ENCODE data around the gene LGALS16. TPM values are rescaled to one million over a fixed set of nuclear protein-coding genes. Genes with fewer than 3 reads are reported as not detected.
"Not testable (repeated sequence)": the region's sequence is repeated elsewhere in the genome, so short reads cannot be mapped to it uniquely, and the experiment has no call there.

LGALS16 gene, protein sequence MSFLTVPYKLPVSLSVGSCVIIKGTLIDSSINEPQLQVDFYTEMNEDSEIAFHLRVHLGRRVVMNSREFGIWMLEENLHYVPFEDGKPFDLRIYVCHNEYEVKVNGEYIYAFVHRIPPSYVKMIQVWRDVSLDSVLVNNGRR
- not detected in 2 replicates for total RNA-seq (2014; rRNA removed; shearing (Covaris generic))

DNA sequence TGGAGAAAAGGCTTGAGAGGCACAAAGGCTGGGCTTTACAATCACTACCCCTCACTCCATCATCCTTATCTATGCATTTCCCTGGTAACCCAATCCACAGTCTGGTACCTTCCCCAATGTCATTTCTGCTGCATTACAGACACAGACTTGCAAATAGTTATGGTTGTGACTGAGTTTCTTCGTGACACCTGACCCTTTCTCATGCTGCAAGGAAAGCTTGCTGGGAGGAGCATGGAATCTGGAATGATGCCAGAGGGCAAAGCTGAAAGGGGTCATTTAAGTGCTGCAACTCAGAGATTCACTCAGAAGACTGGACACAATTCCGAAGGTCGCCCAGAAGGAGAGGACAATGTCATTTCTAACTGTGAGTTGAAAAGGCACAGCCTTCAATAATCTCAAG lies at the start of gene LGALS16:
Gene LGALS16, plus strand, starts transcription at position 301 of the 400 bp plus-strand sequence. Its CDS starts 49 bp downstream, at position 350.
- DNase-seq (ENCODE audit: low spot score), result no peak

DNA sequence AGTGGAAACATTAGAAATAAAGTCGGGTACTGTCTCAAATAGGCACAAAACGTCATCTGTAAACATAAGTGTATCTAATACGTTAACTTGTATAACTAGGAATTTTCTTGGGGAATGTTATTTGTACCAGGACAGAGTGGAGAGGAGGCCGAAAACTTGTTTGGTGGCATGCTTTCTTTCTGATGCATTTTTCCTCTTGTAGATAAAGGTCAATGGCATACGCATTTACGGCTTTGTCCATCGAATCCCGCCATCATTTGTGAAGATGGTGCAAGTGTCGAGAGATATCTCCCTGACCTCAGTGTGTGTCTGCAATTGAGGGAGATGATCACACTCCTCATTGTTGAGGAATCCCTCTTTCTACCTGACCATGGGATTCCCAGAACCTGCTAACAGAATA lies 48.7 kb upstream of the LGALS16 start:
- DNase-seq (ENCODE audit: low spot score), result no peak

DNA sequence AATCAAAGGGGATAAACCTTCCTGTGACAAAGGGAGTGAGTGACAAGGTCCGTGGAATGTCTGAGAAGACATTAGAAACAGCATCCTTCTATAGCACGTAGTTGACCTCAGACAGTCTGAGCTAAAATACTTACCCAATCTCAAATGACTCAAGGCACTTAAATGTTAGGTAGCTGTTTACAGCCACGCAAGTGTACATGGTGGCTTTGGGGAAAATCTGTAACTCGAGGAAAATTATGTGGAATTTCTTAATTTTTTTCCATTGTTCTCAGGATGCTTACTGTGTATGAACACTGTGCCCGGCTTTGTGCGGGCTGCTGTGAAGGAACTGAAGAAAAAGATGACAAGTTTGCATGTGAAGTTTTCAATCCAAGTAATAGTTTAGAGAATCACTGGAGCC lies 48.2 kb upstream of the LGALS16 start:
- no peak for DNase-seq (ENCODE audit: low spot score)

DNA sequence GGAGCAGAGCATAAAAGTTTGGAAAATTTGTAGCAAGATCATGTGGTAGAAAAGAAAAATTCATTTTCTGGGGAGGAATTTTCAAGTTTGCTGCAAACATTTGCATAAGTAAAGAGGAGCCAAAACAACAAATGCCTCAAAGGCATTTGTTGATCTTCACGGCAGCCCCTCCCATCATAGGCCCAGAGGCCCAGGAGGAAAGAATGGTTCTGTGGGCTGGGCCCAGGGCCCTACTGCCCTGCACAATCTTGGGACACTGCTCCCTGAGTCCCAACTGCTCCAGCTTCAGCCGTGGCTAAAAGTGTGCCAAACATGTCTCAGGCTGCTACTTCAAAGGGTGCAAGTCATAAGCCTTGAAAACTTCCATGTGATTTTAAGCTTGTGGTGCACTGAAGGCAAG lies 42.1 kb upstream of the LGALS16 start:
- no peak for DNase-seq (ENCODE audit: low spot score)

DNA sequence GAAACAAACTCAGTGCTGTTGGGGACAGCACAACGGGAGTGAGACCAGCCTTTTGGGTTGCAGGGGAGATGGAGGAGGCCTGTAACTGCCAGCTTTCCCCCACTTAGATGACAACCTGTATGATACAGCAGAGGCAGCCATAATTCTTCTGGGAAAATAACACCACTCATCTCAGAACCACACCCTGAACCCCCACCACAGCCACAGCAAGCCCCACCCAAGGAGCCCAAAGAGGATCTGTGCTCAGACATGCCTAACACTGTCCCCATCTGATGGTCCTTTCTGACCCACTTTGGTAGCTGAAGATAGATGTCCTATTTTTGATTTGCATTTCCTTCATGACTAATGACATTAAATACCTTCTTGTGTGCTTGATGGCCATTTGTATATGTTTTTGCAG lies 38.0 kb upstream of the LGALS16 start:
- DNase-seq (ENCODE audit: low spot score), result no peak

DNA sequence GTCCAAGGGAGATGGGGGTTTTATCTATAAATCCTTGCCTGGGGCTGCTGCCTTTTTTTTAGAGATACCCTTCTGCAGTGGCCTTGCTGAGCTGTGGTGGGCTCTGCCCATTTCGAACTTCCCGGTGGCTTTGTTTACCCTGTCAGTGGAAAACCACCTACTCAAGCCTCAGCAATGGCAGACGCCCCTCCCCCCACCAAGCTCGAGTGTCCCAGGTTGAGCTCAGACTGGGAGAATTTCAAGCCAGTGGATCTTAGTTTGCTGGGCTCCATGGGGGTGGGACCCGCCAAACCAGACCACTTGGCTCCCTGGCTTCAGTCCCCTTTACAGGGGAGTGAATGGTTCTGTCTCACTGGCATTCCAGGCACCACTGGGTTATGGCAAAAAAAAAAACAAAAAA lies 31.8 kb upstream of the LGALS16 start:
- DNase-seq (ENCODE audit: low spot score), result no peak

DNA sequence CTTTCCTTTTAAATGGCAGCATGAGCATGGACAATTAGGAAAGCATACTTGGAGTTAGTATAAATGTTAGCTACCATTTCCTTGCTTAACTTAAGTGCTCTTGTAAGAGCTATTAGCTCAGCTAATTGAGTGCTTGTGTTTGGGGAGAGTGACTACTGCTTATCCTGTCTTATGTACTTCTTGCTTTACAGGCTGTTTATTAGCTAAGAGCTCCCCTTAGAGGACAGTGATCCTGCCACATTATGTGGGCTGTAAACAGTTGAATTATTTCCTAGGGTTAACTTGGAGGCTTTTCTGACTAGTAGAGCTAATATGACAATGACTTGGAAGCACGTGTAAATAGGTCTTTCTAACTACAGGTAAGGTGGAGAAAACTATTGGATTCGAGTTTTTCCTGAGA lies 28.1 kb upstream of the LGALS16 start:
- DNase-seq (ENCODE audit: low spot score), result peak; percentile 31

DNA sequence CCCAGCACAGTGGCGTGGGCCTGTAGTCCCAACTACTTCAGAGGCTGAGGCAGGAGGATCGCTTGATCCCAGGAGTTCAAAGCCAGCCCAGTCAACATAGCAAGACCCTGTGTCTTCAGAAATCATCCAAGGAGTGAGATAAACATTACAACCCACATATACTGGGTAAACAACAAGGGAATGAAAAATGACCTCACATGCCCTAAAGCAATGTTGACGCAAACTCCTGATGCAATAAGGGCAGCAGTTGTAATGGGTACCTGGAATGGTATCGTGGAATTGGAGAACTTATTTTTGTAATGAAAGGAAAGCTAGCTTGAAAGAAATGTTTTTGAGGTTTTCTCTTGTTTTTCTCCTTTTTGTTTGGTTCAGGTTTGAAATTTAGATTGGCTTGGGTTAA lies 24.5 kb upstream of the LGALS16 start:
- DNase-seq (ENCODE audit: low spot score), result no peak

DNA sequence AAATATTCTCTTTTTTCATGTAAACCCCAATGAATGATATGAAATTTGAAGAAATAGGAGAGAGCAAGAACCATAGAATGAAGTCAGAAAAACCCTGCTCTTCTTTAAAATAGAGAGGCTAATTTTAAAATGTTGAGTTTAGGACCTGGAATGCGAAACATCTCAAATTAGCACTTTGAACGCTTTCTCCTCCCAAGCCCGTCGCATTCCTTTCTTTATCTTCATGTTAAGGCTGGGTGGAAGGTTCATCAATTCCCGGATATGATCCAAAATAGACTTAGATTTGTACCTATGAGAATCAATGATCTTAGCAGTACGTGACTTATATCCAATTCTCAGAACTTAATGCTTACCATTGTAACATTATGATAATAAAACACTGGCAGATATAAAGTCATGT lies 24.1 kb upstream of the LGALS16 start:
- DNase-seq (ENCODE audit: low spot score), result no peak

DNA sequence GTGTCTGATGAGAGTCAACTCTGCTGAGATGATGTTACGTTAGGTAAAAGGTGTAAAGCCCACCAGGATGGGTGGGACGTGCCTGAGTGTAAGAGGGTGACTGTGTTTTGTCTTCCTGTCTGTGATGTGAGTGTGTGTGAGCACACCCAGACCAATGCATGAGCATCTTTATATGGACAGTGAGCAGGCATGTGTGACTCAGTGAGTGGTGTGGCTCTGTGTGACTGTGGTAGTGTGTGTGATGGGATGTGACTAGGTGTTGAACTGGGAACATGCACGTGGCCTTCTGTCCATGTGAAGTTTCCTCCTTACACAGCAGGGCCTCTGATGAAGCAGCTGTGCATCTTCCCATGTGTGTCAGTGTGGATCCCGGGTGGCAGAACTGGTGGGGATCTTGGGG lies 17.8 kb upstream of the LGALS16 start:
- DNase-seq (ENCODE audit: low spot score), result no peak

DNA sequence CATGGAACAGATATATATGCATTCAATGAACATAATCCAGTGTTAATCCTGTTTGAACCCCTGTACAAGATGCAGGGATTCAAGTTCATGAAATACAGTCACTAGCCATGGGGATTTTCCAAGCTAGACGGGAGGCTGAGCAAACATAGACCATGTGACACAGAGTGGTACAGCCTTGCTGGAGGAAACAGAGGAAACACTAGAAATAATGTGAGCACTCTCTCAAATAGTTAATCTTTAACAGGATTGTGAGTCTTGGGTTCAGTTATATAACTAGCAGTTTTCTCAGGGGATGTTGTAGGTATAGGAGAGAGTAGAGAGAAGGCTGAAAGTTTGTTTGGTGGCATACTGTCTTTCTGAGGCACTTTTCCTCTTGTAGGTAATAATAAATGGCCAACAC lies 13.9 kb upstream of the LGALS16 start:
- DNase-seq (ENCODE audit: low spot score), result no peak

DNA sequence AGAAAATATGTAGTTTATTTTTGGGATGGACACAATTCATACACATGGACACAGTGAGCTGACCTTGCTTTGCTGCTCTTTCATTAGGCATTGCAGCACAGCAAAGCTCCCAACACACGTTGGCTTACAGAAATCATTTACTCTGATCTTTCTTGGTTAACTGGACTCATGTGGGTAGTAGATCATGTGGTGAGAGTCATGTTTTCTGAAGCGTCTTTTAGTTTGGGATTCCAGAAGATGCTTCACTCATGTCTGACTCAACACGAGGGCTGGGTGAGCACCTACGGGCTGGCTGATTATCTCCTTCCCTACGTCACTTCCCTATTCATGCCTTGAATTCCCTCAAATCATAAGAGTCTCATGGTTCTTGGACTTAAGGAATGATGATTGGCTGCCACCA lies 12.1 kb upstream of the LGALS16 start:
- DNase-seq (ENCODE audit: low spot score), result no peak

DNA sequence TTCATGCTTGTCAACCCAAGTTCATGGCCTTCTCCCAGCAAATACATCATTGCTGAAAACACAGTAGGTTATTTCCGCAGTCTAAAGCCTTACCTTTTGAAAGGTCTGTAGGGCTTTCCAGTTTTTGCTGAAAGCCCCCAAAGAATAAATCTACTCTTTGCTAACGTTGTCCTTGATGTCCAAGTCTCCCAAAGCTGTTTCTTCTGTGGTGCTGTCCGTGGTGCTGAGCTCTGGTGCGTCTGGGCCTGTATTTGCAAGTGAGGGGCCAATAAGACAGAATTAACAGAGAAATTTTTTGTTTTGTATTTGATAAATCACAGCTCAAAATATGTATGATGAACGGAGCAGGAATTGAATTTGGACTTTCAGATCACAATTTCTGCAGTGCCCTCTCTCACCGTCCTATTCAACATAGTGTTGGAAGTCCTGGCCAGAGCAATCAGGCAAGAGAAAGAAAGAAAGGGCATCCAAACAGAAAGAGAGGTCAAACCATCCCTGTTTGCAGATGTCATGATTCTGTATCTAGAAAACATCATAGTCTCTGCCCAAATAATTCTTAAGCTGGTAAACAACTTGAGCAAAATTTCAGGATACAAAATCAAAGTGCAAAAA lies 9.8 kb upstream of the LGALS16 start:
- peak; percentile 36 for DNase-seq (ENCODE audit: low spot score)

DNA sequence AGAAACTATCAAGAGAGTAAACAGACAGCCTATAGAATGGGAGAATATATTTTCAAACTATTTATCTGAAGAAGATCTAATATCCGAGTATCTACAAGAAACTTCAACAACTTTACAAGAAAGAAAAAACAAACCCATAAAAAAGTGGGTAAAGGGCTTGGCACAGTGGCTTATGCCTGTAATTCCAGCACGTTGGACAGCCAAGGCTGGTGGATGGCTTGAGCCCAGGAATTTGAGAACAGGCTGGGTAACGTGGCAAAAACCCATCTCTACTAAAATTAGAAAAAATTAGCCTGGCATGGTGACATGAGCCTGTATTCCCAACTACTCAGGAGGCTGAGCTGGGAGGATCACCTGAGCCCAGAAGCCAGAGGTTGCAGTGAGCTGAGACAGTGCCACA lies 7.8 kb upstream of the LGALS16 start:
- no peak for DNase-seq (ENCODE audit: low spot score)

DNA sequence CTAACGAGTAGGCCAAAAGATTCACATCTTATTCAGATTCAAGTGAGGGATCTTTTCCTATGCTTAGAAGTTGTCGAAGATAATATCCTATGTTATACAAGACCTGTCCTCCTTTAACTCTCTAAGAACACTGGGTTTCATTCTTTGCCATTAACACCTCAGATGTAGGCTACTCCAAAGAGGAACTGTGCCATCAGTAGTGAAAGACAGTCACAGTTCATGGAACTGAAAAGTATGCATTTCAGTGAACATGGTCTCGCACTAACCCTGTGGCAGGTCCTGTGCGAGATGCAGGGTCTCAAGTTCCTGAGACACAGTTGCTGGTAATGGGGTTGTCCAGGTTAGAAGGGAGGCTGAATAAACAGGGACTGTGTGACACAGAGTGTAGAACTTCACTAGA lies 4.1 kb downstream of the LGALS16 start:
- DNase-seq (ENCODE audit: low spot score), result no peak

DNA sequence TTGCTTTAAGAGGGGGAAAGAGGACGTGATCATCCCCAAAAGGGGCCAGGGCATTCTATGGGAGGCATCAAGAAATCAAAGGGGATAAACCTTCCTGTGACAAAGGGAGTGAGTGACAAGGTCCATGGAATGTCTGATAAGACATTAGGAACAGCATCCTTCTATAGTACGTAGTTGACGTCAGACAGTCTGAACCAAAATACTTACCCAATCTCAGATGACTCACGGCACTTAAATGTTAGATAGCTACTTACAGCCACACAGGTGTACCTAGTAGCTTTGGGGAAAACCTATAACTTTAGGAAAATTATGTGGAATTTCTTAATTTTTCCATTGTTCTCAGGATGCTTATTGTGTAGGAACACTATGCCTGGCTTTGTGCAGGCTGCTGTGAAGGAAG lies 4.9 kb downstream of the LGALS16 start:
- no peak for DNase-seq (ENCODE audit: low spot score)

DNA sequence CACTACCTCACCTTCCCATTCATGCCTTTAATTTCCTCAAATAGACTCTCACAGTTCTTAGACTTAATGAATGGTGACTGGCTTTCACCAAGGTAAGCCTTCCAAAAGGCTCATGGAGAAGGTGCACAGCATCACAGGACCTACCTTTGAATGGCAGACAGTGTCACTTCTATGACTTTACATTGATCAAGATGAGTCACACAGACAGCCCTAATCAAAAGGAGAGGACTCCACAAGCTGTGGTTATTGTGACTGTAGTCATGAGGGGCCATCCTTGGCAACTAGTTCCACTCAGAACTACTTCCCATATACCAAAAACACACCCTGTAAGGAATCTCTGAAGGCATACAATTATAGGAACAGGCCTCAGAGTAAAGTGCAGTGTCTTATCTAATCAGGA lies 5.9 kb downstream of the LGALS16 start:
- no peak for DNase-seq (ENCODE audit: low spot score)

DNA sequence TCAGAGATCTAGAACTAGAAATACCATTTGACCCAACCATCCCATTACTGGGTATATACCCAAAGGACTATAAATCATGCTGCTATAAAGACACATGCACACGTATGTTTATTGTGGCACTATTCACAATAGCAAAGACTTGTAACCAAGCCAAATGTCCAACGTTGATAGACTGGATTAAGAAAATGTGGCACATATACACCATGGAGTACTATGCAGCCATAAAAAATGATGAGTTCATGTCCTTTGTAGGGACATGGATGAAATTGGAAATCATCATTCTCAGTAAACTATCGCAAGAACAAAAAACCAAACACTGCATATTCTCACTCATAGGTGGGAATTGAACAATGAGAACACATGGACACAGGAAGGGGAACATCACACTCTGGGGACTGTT lies 14.1 kb downstream of the LGALS16 start:
- DNase-seq (ENCODE audit: low spot score), result not testable (repeated sequence)

DNA sequence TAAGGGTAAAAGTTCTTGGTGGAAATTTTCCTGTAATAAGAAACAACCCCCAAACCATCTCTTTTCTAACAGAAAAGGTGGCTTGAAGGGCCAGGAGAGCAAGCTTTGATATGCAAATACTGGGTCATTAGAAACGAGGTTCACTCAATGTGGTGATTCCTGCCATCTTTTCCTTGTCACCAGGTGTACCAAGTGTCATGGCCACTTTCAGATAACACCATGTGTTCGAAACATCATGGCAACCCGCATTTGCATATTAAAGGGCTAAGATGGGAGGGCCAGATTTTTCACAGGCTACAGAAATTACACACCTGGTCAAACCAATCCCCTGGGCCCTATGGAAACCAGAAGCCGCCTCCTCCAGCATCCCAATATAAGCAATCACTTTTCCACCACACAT lies 15.3 kb downstream of the LGALS16 start:
- no peak for DNase-seq (ENCODE audit: low spot score)

DNA sequence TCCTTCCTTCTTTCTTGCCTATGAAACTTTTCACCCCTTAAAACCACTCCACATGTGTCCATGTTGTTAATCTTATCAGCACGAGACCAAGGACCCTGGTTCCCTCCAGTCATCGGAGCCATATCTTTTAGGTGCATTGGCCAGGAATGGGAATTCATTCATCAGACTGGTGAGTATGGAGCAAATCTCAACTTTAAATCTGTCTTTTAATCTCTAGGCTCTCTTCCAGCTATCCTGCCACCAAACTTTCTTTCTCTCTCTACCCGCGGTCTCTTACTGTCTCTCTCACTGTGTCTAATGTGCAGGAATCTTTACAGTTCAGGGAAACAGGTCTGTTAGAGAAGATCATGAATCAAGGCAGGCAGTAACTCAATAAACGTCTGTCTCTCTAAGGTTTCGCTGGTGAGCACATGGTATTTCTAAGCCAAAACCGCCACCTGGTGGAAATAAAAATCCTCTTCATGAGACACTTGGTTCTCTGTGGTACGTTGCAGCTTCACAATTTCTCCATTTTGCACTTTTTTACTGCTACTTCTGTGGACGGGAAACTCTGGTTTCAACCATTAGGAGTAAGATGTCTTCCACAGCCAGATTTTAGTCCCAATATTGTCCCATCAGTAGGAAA lies 16.1 kb downstream of the LGALS16 start:
- peak; percentile 92 for DNase-seq (ENCODE audit: low spot score)

DNA sequence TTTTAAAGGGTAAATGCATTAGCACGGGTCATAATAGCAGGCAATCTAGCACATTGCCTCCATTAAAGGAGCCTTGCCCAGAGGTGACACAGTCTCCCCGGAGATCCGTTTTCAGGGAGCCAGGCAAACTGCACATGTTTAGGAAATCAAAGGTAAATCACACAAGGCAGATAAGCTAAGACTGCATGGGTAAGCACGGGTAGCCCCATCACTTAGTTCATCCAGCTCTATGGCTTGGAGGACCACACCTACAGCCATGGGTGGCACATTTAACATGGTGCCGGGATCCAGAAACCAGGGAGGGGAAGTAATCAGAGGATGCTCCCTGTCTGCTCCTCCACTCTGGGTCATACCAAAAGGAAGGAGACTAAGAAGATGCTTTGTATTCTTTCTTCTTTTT lies 16.8 kb downstream of the LGALS16 start:
- no peak for DNase-seq (ENCODE audit: low spot score)

DNA sequence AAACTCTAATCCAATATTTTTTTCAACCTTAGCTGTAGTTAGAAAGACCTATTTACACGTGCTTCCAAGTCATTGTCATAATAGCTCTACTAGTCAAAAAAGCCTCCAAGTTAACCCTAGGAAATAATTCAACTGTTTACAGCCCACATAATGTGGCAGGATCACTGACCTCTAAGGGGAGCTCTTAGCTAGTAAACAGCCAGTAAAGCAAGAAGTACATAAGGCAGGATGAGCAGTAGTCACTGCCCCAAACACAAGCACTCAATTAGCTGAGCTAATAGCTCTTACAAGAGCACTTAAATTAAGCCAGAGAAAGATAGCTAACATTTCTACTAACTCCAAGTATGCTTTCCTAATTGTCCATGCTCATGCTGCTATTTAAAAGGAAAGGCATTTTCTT lies 18.1 kb downstream of the LGALS16 start:
- DNase-seq (ENCODE audit: low spot score), result peak; percentile 16

DNA sequence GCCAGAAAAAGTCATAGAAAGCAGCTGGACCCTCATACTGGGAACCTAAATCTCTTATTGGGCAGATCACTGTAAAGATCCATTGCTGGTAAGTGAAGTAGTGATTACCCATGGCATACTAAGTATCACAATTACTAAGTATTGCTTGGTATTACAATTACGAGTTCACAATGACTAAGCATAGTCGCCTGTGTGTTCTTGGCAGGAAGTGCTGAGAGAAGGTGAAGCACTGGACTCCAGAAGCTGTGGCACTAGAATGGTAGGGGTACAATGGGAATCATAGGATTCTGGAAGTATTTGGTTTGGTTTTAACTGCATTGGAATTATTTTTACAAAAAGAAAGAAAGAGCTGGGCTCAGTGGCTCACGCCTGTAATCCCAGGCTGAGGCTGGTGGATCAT lies 20.3 kb downstream of the LGALS16 start:
- DNase-seq (ENCODE audit: low spot score), result no peak

All from HT-29 (cell line).